ENCODE data around the gene CFHR2.

The CFHR2 gene

GRCh38 chr1:196997423-196997822 is 53.9 kb downstream of the CFHR2 start:
- DNase-seq (ENCODE audit: low spot score) (no peak), FAIRE-seq (no peak)

GRCh38 chr1:197001828-197002227 is 58.3 kb downstream of the CFHR2 start:
- DNase-seq (ENCODE audit: low spot score), result no peak
- no peak for FAIRE-seq

DNA sequence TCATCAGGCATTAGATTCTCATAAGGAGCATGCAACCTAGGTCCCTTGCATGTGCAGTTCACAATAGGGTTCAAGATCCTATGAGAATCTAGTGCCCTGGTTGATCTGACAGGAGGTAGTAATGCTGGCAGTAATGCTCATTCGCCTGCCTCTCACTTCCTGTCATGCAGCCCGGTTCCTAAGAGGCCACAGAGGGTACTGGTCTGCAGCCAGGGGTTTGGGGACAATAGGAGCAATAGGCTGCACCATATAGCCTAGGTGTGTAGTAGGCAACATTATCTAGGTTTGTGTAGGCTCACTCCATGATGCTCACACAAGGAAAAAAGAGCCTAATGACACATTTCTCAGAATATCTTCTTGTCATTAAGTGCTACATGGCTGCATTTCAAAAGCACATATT is 59.6 kb downstream of the CFHR2 start:
- DNase-seq (ENCODE audit: low spot score) (no peak), FAIRE-seq (no peak)

GRCh38 chr1:197008861-197009260 is 65.3 kb downstream of the CFHR2 start:
- no peak for FAIRE-seq

More at GRCh38 chr1:197008861-197009260, 65.3 kb downstream of the CFHR2 start:
- DNase-seq (ENCODE audit: low spot score), result no peak
